ENCODE measurements around the gene KBTBD2.
"Not testable (repeated sequence)": the region's sequence is repeated elsewhere in the genome, so short reads cannot be mapped to it uniquely, and the experiment has no call there.

DNA sequence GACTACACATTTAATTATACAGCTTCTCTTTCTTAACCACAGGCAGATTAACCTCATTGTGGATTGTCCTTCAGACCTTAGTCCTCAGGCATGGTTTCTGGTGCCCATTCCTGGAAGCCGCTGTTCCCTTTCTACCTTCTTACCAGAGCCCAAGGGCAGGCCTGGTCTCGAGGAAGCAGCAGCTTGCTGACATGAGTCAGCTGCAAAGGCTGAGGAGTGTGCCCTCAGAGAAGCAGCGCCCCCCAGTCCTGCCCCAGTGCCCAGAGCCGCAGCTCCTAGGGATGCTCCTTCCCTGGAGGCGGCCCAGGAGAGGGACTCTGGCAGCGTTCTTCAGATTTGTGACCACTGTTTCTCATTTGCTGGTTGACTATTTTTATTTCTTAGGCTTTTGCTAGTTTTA, 46.8 kb downstream of the KBTBD2 start:
- TF ChIP-seq, protein P1, sequence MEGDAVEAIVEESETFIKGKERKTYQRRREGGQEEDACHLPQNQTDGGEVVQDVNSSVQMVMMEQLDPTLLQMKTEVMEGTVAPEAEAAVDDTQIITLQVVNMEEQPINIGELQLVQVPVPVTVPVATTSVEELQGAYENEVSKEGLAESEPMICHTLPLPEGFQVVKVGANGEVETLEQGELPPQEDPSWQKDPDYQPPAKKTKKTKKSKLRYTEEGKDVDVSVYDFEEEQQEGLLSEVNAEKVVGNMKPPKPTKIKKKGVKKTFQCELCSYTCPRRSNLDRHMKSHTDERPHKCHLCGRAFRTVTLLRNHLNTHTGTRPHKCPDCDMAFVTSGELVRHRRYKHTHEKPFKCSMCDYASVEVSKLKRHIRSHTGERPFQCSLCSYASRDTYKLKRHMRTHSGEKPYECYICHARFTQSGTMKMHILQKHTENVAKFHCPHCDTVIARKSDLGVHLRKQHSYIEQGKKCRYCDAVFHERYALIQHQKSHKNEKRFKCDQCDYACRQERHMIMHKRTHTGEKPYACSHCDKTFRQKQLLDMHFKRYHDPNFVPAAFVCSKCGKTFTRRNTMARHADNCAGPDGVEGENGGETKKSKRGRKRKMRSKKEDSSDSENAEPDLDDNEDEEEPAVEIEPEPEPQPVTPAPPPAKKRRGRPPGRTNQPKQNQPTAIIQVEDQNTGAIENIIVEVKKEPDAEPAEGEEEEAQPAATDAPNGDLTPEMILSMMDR (IDR thresholded peaks at IDR 0.05): not testable (repeated sequence)
- TF ChIP-seq ZFX (IDR thresholded peaks at IDR 0.05; ENCODE audit: borderline replicate concordance): not testable (repeated sequence)
